LNCaP clone FGC (cell line): Measurements from ENCODE around the gene TRIML1.

Experiments used
- DNase-seq: peaks from one replicate; pipeline ENCODE4 v3.0.0-alpha.2; 2011; ENCODE audit warnings: low read depth
- H3K4me3 ChIP-seq: 2 replicates; pipeline ENCODE4 v1.5.1; 2011; ENCODE audit warnings: mild to moderate bottlenecking, low read depth, low read length, control low read depth
- TF ChIP-seq, protein P1 (sequence below): IDR thresholded peaks from 2 replicates; pipeline ENCODE4 v1.5.1; 2012; ENCODE audit warnings: mild to moderate bottlenecking; ENCODE audit not compliant: control insufficient read depth, insufficient read depth; ENCODE audit errors: extremely low read depth

TRIML1 gene

DNA sequence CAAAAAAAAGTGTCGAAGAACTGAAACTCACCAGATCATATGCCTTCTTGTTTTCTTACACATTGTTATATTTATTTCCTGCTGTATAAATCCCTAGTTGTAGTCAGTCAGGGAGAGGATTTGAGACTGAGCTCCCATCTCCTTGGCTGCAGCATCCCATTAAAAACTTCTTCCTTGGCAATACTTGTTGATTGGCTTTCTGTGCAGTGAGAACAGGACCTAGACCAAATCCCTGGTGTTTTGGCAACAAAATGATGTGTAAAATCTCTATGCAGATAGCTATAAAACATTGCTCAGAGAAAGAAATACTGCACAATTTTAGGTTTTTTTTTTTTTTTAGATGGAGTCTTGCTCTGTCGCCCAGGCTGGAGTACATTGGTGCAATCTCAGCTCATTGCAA lies 47.9 kb downstream of the TRIML1 start:
- TF ChIP-seq, protein P1, sequence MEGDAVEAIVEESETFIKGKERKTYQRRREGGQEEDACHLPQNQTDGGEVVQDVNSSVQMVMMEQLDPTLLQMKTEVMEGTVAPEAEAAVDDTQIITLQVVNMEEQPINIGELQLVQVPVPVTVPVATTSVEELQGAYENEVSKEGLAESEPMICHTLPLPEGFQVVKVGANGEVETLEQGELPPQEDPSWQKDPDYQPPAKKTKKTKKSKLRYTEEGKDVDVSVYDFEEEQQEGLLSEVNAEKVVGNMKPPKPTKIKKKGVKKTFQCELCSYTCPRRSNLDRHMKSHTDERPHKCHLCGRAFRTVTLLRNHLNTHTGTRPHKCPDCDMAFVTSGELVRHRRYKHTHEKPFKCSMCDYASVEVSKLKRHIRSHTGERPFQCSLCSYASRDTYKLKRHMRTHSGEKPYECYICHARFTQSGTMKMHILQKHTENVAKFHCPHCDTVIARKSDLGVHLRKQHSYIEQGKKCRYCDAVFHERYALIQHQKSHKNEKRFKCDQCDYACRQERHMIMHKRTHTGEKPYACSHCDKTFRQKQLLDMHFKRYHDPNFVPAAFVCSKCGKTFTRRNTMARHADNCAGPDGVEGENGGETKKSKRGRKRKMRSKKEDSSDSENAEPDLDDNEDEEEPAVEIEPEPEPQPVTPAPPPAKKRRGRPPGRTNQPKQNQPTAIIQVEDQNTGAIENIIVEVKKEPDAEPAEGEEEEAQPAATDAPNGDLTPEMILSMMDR, result no peak
- no peak for DNase-seq
- H3K4me3 ChIP-seq, result no peak overlapping the region

DNA sequence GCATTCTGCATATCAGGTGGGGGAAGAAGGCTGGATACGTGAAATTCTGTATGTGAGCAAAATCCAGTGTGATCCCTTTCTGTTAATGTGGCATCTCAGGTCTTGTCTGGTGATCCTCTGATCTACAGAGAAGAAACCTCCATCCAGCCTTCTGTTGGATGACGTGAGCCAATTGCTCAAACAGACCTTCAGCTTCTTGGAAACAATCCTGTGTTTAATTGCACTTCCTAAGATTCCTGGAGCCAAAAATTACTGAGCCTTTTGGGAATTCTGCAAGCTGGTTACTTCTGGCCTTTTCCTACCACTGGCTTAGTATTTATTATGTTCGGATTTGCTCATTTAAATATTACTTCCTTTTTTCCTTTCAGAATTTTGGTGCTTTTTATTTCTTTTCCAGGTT lies 51.2 kb downstream of the TRIML1 start:
- TF ChIP-seq, protein P1, result no peak
- peak; percentile 2 for DNase-seq
- no peak overlapping the region for H3K4me3 ChIP-seq

DNA sequence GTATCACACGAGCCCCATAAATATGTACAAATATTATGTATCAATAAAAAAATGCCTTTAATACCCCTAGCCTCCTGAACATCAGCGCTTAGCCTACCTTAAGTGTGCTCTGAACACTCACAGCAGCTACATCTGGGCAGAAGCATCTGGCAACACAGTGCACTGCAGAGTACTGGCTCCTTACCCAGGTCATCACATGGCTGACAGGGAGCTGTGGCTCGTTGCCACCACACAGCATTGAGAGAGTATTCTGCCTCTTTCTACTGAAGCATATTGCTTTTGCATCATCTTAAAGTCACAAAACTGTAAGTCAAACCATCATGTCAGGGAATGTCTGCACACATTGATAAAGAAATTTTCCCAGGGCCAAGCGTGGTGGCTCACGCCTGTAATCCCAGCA lies 55.2 kb downstream of the TRIML1 start:
- TF ChIP-seq, protein P1, result no peak
- no peak for DNase-seq
- H3K4me3 ChIP-seq, result no peak overlapping the region

DNA sequence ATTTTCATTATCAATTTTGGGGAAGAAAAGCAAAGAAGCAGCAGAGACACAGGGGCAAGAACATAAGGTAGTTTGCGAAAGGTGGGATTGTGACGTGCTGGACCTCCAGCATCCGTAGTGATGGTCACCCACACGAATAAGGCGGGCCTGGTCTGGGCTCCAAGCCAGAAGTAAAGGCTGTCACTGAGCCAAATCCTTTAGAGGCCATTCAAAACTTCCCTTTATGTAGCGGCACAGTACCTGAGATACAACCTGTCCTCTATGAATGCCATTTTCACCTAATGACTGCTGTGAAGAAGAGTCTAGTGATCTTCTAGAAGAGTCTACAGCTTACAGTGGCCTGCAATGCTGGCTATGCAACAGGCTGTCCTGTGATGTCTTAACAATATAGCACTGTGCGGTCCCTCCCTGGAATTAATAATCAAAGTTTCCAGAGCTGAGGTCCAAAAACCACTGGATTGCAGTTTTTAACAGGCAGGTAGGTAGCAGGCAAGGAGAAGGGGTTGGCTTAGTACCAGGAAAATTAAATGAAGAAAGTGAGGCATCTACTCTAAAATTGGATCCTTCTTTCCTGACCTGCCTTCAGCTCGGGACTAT lies 56.2 kb downstream of the TRIML1 start:
- H3K4me3 ChIP-seq, result no peak overlapping the region
- TF ChIP-seq, protein P1, result no peak
- DNase-seq, result no peak

DNA sequence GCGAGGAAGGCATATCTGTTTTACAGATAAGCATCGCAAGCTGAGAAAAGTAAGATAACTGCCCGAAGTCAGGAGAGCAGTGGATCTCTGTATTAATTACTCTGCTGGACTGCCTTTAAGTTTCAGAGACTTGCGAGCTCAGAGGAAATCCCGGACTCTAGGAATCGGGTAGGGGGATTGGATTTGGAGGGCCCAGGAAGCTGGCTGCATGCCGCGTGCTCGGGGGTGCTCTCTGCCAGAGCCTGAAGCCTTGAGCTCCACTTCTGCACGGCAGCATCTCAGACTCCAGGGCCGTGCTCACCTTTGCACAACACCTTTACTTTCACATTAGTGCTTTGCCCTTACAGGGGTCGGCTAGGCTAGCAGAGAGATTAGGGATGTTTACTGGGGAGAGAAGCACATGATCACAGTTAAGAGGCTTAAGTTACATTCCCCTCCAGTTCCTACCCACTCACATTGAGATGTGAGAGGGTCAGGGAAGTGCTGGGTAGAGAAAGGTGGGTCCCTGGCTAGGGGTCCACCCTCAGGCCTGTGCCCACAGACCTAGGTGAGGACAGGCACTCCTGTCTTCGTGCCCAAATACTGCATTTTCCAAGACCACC lies 57.0 kb downstream of the TRIML1 start:
- TF ChIP-seq, protein P1, result no peak
- H3K4me3 ChIP-seq, result no peak overlapping the region
- DNase-seq, result no peak
